HepG2 (cell line): ENCODE measurements around the gene ZBTB26. TPM values are rescaled to one million over a fixed set of nuclear protein-coding genes. Genes with fewer than 3 reads are reported as not detected.

Experiments used
- ATAC-seq: fragments of 200-7000 bp; cut with Tn5 transposase; 3 replicates; pipeline ENCODE4 v1.9.1; 2020; ENCODE audit warnings: mild to moderate bottlenecking, moderate library complexity
- BruUV-seq: library from RNA; stranded (reverse); fragments of 400-500 nt; replicated peaks from 2 replicates; lab custom pipeline; 2021; lab: Mats Ljungman, UMichigan
- CTCF ChIA-PET: fragments of 300-600 bp; formaldehyde crosslinking; extraction: SDS; loops from one replicate; lab custom pipeline; 2021; ENCODE audit warnings: low total read pairs, inconsistent platforms, low intra/inter-chr PET ratio; lab: Yijun Ruan, JAX
- POLR2A ChIA-PET: fragments of 350-600 bp; sonication (Branson Sonifier 250); formaldehyde crosslinking; loops from one replicate; lab custom pipeline; 2020; ENCODE audit warnings: antibody characterized with exemption, inconsistent platforms; lab: Yijun Ruan, JAX
- DNase-seq: peaks from one replicate; pipeline ENCODE4 v3.0.0-alpha.2; 2015; ENCODE audit warnings: low spot score
- FAIRE-seq: peaks from 3 replicates; lab custom pipeline; 2011; peaks lifted over from hg19 to GRCh38; lab: Jason Lieb, UNC
- H2AFZ ChIP-seq: one replicate; pipeline ENCODE4 v1.6.1; 2011; ENCODE audit warnings: low read length, inconsistent platforms
- H3K27ac ChIP-seq: fragments of 300-600 bp; 3 replicates; pipeline ENCODE4 v1.8.0; 2011; ENCODE audit warnings: mixed run types, mild to moderate bottlenecking, mixed read lengths, low read length, inconsistent platforms; ENCODE audit not compliant: insufficient read depth; ENCODE audit errors: extremely low read length
- H3K27me3 ChIP-seq, 2 experiments: fragments of 200-600 bp in 1 of 2; 2 replicates in 1 of 2; 3 replicates in 1 of 2; pipeline versions ENCODE4 v1.6.0 to v1.8.0; 2011; ENCODE audit warnings: low read length in 2 of 2, mild to moderate bottlenecking in 2 of 2, moderate library complexity in 2 of 2, inconsistent platforms in 1 of 2; ENCODE audit not compliant: insufficient read depth in 2 of 2, control insufficient read depth in 1 of 2
- H3K36me3 ChIP-seq, 2 experiments: fragments of 200-600 bp in 1 of 2; replicated peaks in 1 of 2; 2 replicates in 1 of 2; 3 replicates in 1 of 2; pipeline versions ENCODE4 v1.5.1 to v1.8.0; 2011; ENCODE audit warnings: low read length in 2 of 2, inconsistent platforms in 1 of 2; ENCODE audit not compliant: insufficient read depth in 2 of 2, control insufficient read depth in 1 of 2
- H3K4me1 ChIP-seq: 2 replicates; pipeline ENCODE4 v1.5.1; 2012; ENCODE audit warnings: low read length, inconsistent platforms; ENCODE audit not compliant: insufficient read depth
- H3K4me2 ChIP-seq: 2 replicates; pipeline ENCODE4 v1.6.0; 2011; ENCODE audit warnings: low read depth, low read length, inconsistent platforms
- H3K4me3 ChIP-seq, 3 experiments: fragments of 200-600 bp in 1 of 3; sonication (generic), shearing (Covaris generic) in 1 of 3; replicated peaks in 1 of 3; 2 replicates each; pipeline ENCODE4 v1.5.1; 2011 to 2016; ENCODE audit warnings: low read length in 3 of 3, inconsistent platforms in 2 of 3, low read depth in 2 of 3, mild to moderate bottlenecking in 2 of 3, control low read depth in 1 of 3, mixed read lengths in 1 of 3; ENCODE audit not compliant: insufficient read depth in 1 of 3
- H3K79me2 ChIP-seq: one replicate; pipeline ENCODE4 v1.6.1; 2011; ENCODE audit warnings: low read length, inconsistent platforms; ENCODE audit not compliant: insufficient read depth
- H3K9ac ChIP-seq: 2 replicates; pipeline ENCODE4 v1.6.0; 2011; ENCODE audit warnings: mild to moderate bottlenecking, low read depth, low read length, inconsistent platforms; ENCODE audit not compliant: insufficient read depth
- H3K9me3 ChIP-seq: 2 replicates; pipeline ENCODE4 v1.5.1; 2012; ENCODE audit warnings: mild to moderate bottlenecking, low read length
- H4K20me1 ChIP-seq: 2 replicates; pipeline ENCODE4 v1.6.0; 2011; ENCODE audit warnings: inconsistent platforms, mild to moderate bottlenecking, low read length, moderate library complexity; ENCODE audit not compliant: insufficient read depth
- HHEX ChIP-seq: IDR thresholded peaks from 2 replicates; pipeline ENCODE4 v1.6.1; 2016; ENCODE audit warnings: control low read depth
- IKZF1 ChIP-seq: fragments of 450-650 bp; IDR thresholded peaks from 2 replicates; pipeline ENCODE4 v1.7.1; 2016
- SOX13 ChIP-seq, 3 experiments: fragments of 450-650 bp in 1 of 3; sonication (generic) in 1 of 3; formaldehyde crosslinking in 1 of 3; IDR thresholded peaks in 2 of 3; conservative IDR thresholded peaks in 1 of 3; 2 replicates each; pipeline versions ENCODE4 v1.5.0 to v1.6.1; 2016 to 2020; ENCODE audit warnings: antibody characterized with exemption in 1 of 3, mild to moderate bottlenecking in 1 of 3, missing compliant biosample characterization in 1 of 3, missing genetic modification reagents in 1 of 3, moderate library complexity in 1 of 3
- TBL1XR1 ChIP-seq: fragments of 150-350 bp; IDR thresholded peaks from 2 replicates; pipeline ENCODE4 v1.6.1; 2014; ENCODE audit warnings: borderline replicate concordance, low read length; ENCODE audit not compliant: partially characterized antibody
- TBP ChIP-seq: sonication (generic); formaldehyde crosslinking; IDR thresholded peaks from 2 replicates; pipeline ENCODE4 v1.5.0; 2020; ENCODE audit warnings: missing genetic modification reagents
- YEATS2 ChIP-seq: sonication (generic); formaldehyde crosslinking; IDR thresholded peaks from 2 replicates; pipeline ENCODE4 v1.4.0; 2020; ENCODE audit warnings: missing genetic modification reagents, borderline replicate concordance
- ZNF776 ChIP-seq: sonication (generic); formaldehyde crosslinking; IDR thresholded peaks from 2 replicates; pipeline ENCODE4 v1.4.0; 2020; ENCODE audit warnings: mild to moderate bottlenecking, missing genetic modification reagents
- ZNF891 ChIP-seq: sonication (generic); formaldehyde crosslinking; IDR thresholded peaks from 2 replicates; pipeline ENCODE4 v1.5.0; 2020; ENCODE audit warnings: mild to moderate bottlenecking, missing genetic modification reagents
- WGBS: methylation state at CpG from one replicate; pipeline ENCODE4 v1.1.6; 2017; ENCODE audit warnings: low lambda C conversion rate; 5-methylcytosine and 5-hydroxymethylcytosine counted together
- in situ Hi-C: cut with HindIII; loops from 2 replicates; pipeline ENCODE4 v1.10.0; 2017; ENCODE audit warnings: low pct_unique_long_range_greater_than_20kb; ENCODE audit not compliant: extremely low pct_ligation_motif_present
- intact Hi-C: fragments of 100-400 bp; cut with micrococcal nuclease; formaldehyde crosslinking; loops from one replicate; pipeline ENCODE4 v1.10.0; 2022; ENCODE audit not compliant: unreplicated experiment
- polyA plus RNA-seq, 8 experiments: library from polyadenylated mRNA; depleted of rRNA in 3 of 8; stranded (reverse) in 7 of 8; unstranded in 1 of 8; fragments of >200 nt; fragmentation: Illumina TruSeq in 4 of 8; extraction: Trizol in 4 of 8; gene quantifications; 2 replicates each; pipeline versions ENCODE4 v1.2.1 to v1.2.3, GENCODE V29; 2011 to 2016; ENCODE audit warnings: low read depth in 4 of 8, missing spikeins in 1 of 8, mixed read lengths in 1 of 8; ENCODE audit not compliant: insufficient read depth in 1 of 8
- total RNA-seq, 5 experiments: library from RNA; depleted of rRNA; stranded (reverse); fragments of >200 nt; fragmentation: Illumina TruSeq; extraction: Trizol; gene quantifications; 2 replicates each; pipeline ENCODE4 v1.2.3, GENCODE V29; 2016; ENCODE audit warnings: low read depth in 1 of 5
- TF ChIP-seq, protein P1 (sequence below): sonication (generic); formaldehyde crosslinking; IDR thresholded peaks from 2 replicates; pipeline ENCODE4 v1.8.1; 2023; ENCODE audit warnings: mild to moderate bottlenecking, missing genetic modification reagents
- TF ChIP-seq, protein P2 (sequence below): sonication (generic); formaldehyde crosslinking; IDR thresholded peaks from 2 replicates; pipeline ENCODE4 v1.4.0; 2020; ENCODE audit warnings: missing genetic modification reagents

ZBTB26 gene
- total and polyA plus RNA-seq, 2 of the 13 experiments (the other 11 are each of a cell fraction or from before 2014, with no cell fraction given) = 4.5 to 8.6 TPM

DNA sequence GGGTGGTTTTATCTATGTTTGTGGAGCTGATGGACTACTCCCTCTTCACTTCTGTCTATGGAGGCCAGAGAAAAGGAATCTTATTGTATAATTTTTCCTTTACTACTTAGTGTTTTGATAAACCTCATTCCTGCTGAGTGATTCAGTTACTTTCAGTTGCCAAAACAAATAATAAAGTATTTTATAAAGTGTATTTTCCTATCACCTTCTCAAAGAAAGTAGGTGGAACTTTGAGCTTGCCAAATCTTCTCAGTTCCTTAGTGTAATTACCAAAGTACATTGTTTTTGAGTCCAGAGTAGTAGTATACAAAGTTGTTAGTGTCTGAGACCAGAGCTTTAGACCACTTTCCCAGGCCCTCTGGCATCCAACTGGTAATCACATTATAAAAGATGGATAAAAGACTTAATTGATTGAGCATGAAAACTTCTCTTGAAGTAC is 23.0 kb upstream of the ZBTB26 start:
- intact Hi-C loops (no loop called here), in situ Hi-C loops (no loop called here)
- no peak for ATAC-seq
- Histone ChIP-seq H3K27ac (no peak overlapping the region), H3K27me3 (no peaks in the 10 kb centered on the region), H3K9me3 (no peaks in the 10 kb centered on the region), H3K4me2 (no peak overlapping the region), H3K4me1 (no peaks in the 10 kb centered on the region; the same call in 1 of the 2 replicates), H3K36me3 (peaks cover 0 to 7% of the 10 kb centered on the region in 2 experiments; a peak in 1 of 5 replicates), H3K9ac (no peak overlapping the region), H2AFZ (no peak overlapping the region), H3K79me2 (peaks cover 71% of the 10 kb centered on the region), H4K20me1 (no peaks in the 10 kb centered on the region), H3K4me3 (no peak overlapping the region)
- ChIA-PET CTCF (no interaction called here), POLR2A (interaction anchor here (2.5 kb wide), 1 partner anchor 13 kb away, joined by 12 read pairs; the partner anchor contains the start of gene RABGAP1)
- TF ChIP-seq, protein P1, sequence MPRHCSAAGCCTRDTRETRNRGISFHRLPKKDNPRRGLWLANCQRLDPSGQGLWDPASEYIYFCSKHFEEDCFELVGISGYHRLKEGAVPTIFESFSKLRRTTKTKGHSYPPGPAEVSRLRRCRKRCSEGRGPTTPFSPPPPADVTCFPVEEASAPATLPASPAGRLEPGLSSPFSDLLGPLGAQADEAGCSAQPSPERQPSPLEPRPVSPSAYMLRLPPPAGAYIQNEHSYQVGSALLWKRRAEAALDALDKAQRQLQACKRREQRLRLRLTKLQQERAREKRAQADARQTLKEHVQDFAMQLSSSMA = no peak
- TF ChIP-seq TBP = no peak
- TF ChIP-seq SOX13 (IDR thresholded peaks at IDR 0.05) = no peak
- TF ChIP-seq SOX13 (CRISPR knock-in tag; conservative IDR thresholded peaks at IDR 0.05 in 1 of 2, IDR thresholded peaks at IDR 0.05 in 1 of 2) = no peak
- no peak for TF ChIP-seq ZNF776 (CRISPR knock-in tag)
- no peak for TF ChIP-seq TBL1XR1
- TF ChIP-seq HHEX (CRISPR knock-in tag) = no peak
- no TSS peak for BruUV-seq
- no peak for FAIRE-seq
- DNase-seq = no peak

DNA sequence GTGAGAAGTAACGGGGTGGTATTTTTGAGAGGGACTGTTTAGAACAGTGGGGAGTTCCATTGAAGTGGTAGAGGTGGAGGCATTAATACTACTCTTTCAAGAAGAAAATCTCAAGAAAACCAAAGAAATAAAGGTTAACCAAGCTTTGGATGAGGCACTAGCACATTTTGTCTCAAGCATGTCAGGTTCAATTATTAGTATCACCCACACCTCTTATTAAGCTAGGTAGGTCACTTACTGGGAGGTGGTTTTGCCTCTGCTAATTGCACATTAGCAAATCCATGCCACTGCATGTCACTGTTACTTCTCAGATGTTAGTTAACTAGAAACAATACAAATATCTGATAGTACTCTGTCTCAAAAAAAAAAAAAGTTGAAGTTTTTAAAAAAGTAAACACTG is 19.7 kb upstream of the ZBTB26 start:
- POLR2A ChIA-PET = no interaction called here
- no peak overlapping the region for H2AFZ ChIP-seq
- peaks cover 23% of the 10 kb centered on the region for H3K4me1 ChIP-seq
- CTCF ChIA-PET = no interaction called here
- H4K20me1 ChIP-seq = no peaks in the 10 kb centered on the region
- H3K36me3 ChIP-seq = no peaks in the 10 kb centered on the region
- ATAC-seq (no peak), FAIRE-seq (no peak), DNase-seq (no peak)
- intact Hi-C loops = no loop called here
- H3K27ac ChIP-seq = no peak overlapping the region
- peaks cover 90% of the 10 kb centered on the region for H3K79me2 ChIP-seq
- no peaks in the 10 kb centered on the region for H3K9me3 ChIP-seq
- no peak overlapping the region for H3K4me3 ChIP-seq
- in situ Hi-C loops = no loop called here
- 98% methylated on average over 1 of the region's 1 CpG for WGBS
- H3K9ac ChIP-seq = no peak overlapping the region
- BruUV-seq = no TSS peak
- H3K4me2 ChIP-seq = no peak overlapping the region
- H3K27me3 ChIP-seq = no peaks in the 10 kb centered on the region
- no peak for TF ChIP-seq SOX13 (IDR thresholded peaks at IDR 0.05)
- no peak for TF ChIP-seq SOX13 (CRISPR knock-in tag; conservative IDR thresholded peaks at IDR 0.05 in 1 of 2, IDR thresholded peaks at IDR 0.05 in 1 of 2)
- TF ChIP-seq, protein P2, sequence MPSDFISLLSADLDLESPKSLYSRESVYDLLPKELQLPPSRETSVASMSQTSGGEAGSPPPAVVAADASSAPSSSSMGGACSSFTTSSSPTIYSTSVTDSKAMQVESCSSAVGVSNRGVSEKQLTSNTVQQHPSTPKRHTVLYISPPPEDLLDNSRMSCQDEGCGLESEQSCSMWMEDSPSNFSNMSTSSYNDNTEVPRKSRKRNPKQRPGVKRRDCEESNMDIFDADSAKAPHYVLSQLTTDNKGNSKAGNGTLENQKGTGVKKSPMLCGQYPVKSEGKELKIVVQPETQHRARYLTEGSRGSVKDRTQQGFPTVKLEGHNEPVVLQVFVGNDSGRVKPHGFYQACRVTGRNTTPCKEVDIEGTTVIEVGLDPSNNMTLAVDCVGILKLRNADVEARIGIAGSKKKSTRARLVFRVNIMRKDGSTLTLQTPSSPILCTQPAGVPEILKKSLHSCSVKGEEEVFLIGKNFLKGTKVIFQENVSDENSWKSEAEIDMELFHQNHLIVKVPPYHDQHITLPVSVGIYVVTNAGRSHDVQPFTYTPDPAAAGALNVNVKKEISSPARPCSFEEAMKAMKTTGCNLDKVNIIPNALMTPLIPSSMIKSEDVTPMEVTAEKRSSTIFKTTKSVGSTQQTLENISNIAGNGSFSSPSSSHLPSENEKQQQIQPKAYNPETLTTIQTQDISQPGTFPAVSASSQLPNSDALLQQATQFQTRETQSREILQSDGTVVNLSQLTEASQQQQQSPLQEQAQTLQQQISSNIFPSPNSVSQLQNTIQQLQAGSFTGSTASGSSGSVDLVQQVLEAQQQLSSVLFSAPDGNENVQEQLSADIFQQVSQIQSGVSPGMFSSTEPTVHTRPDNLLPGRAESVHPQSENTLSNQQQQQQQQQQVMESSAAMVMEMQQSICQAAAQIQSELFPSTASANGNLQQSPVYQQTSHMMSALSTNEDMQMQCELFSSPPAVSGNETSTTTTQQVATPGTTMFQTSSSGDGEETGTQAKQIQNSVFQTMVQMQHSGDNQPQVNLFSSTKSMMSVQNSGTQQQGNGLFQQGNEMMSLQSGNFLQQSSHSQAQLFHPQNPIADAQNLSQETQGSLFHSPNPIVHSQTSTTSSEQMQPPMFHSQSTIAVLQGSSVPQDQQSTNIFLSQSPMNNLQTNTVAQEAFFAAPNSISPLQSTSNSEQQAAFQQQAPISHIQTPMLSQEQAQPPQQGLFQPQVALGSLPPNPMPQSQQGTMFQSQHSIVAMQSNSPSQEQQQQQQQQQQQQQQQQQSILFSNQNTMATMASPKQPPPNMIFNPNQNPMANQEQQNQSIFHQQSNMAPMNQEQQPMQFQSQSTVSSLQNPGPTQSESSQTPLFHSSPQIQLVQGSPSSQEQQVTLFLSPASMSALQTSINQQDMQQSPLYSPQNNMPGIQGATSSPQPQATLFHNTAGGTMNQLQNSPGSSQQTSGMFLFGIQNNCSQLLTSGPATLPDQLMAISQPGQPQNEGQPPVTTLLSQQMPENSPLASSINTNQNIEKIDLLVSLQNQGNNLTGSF (CRISPR knock-in tag) = no peak
- TF ChIP-seq ZNF891 (CRISPR knock-in tag) = no peak
- TF ChIP-seq YEATS2 (CRISPR knock-in tag) = no peak
- TF ChIP-seq IKZF1 = no peak
